Activated CD4-positive, CD25-positive, alpha-beta regulatory T cell treated with anti-CD3 and anti-CD28 coated beads, Interleukin-2, amount 50 U/mL, for 24 hours (primary cell): ENCODE measurements around the gene FOXA1.
"Not testable (repeated sequence)": the region's sequence is repeated elsewhere in the genome, so short reads cannot be mapped to it uniquely, and the experiment has no call there.

Experiments
- ATAC-seq, 2 donors: fragments of 150-1000 bp; cut with Tn5 transposase; one replicate each; pipeline ENCODE4 v1.10.0; 2021; ENCODE audit warnings: mild to moderate bottlenecking in 1 of 2, moderate library complexity in 1 of 2

Gene FOXA1

DNA sequence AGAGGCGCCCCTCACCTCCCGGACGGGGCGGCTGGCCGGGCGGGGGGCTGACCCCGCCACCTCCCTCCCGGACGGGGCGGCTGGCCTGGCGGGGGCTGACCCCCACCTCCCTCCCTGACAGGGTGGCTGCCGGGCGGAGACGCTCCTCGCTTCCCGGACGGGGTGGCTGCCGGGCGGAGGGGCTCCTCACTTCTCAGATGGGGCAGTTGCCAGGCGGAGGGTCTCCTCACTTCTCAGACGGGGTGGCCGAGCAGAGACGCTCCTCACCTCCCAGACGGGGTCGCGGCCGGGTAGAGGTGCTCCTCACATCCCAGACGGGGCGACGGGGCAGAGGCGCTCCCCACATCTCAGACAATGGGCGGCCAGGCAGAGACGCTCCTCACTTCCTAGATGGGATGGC, 39.5 kb downstream of the FOXA1 start:
- not testable (repeated sequence) for ATAC-seq

DNA sequence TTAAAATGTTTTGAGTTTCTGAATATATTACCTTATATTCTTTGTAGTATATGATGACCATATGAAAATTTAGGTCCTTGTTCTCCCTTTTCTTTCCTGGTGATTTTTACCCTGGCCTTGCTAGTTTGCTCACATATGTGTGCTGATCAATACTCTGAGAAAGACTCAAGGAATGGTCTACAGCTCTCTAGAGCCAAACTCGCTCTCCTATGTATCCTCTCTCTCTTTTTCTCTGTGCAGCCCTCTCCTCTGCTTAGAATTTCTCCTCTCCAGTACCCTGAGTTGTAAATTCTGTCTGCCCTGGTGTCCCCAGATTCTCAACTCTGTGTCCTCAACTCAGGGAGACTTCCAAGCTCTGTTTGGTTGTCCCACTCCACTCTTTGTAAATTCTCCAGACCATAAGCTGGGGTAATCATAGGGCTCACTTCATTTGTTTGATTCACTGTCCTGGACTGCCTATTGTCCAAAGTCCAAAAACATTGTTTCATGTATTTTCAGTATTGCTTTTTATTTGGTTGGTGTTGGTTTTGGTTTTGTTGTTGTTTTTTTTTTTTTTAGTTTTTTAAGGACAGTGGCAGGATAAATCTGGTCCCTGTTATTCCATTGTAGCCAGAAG, 41.0 kb downstream of the FOXA1 start:
- ATAC-seq, result no peak

DNA sequence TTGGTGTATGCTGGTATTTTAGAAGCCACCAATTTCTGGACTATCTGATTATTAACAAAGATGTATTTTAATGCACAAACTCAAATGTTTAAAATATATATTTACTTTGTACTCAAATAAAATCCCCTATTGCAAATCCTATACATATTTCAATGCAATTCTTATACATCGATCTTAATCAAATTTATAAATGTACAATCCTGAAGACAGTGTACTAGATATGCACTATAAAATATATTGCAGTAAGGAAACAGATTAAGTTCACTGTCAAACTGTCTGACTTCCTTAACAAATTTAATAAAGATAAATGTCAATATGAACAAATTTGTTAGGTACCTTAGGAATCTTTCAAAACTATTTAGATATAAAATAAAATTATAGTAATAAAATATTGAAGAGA, 43.9 kb downstream of the FOXA1 start:
- ATAC-seq, result no peak

DNA sequence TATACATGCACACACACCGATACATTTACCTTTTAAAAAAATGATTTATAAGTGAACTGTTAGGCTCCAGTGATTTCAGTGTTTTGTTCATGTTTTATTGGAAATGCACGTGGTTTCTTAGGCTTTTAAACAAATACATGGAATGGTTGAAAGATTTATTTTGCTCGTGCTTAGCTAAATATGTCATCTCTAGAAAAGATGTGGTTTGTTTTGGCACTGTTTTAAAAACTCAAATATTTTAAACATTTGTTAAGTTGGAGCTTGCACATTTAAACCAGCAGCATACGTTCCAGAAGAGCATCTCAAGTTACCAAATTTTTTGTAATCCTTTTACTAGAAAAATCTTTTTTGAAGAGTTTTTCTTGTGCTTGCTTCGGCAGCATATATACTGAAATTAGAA, 44.5 kb downstream of the FOXA1 start:
- ATAC-seq, result no peak

DNA sequence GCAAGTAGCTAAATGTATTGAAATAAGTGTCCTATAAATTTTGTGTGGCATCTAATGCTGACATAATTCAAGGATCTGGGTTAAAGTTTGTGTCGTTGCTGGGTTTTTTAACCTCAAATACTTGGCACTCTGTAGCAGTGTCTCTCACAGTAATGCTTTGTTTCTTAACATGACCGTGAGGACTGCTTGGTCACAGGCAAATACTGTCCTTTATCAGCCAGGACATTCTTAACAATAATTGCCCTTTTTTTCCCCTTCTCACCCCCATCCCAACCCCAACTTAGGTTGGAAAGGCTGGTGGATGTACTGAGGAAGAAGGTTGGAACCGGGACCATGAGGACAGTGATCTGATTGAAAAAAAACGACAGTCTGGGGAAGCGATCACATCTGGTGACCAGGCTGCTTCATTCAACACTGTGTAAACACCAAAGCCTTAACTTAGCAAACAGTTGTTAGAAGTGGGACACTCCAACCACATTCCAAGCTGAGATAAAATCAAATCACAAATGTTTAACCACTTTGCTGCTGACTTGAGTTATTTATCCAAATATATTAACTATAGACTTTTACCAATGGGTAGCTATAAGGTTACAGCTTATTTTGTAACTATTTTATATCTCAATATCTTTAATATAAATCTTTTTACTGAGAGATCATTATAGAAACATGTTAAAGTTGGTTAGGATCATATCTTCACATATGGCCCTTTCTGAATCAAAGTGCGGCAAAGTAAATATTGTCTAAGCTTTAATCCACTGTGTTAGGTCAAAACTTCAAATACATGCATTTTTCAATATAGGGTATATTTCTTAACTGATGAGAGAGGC, 48.2 kb downstream of the FOXA1 start:
- no peak for ATAC-seq

DNA sequence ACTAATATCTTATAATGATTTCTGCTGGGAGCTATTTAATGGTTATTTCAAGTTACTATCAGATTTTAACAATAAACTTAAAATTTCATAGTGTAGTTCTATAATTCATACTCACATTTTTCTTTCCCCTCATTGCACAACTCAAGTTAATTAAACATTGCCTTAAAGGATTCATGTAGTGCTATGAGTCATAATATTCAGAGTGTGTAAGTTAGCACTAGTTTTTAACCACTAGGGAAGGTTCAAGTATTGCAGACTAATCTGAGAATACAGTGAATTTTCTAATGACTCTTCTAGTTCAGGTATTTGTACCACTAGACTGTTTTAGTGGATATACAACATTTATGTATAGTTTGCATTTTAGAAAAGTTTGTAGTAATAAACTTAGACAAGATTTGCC, 49.9 kb downstream of the FOXA1 start:
- no peak for ATAC-seq

DNA sequence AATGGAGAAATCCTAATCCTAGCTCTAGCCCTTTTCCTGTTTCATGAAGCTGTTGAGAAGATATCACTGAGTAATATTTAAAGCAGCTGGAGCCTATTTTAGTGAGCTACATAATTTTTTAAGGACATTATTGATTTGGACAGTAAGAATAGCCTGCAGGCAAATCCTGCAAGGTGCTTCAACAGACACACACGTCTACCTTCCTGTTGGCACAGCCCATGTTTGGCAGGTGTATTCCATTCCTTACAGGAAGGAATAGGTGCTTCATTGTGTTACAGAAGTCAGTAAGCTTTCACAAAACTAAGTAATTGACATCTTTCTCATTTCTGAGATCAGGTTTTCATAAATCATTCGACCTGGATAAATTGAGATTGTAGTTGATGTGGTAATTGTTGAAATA, 50.6 kb downstream of the FOXA1 start:
- ATAC-seq, result no peak

DNA sequence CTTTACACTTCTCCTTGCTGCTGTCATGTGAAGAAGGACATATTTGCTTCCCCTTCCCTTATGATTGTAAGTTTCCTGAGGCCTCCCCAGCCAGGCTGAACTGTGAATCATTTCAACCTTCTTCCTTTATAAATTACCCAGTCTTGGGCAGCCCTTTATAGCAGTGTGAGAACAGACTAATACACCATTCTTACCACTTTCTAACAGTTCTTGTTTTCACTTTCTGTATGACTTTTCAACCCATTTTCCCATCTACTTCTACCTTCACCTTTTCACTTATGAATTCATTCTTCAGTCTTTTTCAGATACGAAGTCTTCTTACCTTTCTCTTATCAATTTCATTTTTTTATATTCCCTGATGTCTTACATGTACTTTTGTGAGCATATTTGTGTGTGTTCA, 55.1 kb downstream of the FOXA1 start:
- ATAC-seq, result no peak
